Neural progenitor cell (in vitro differentiated cells): Measurements from ENCODE around the gene APEH. TPM values are rescaled to one million over a fixed set of nuclear protein-coding genes. Genes with fewer than 3 reads are reported as not detected.

Source experiments
- DNase-seq: peaks from one replicate; pipeline ENCODE4 v3.0.0-alpha.2; 2016; ENCODE audit warnings: low spot score
- H2AFZ ChIP-seq: fragments of 200-600 bp; sonication (generic); replicated peaks from 2 replicates; pipeline ENCODE4 v1.6.1; 2016; ENCODE audit warnings: antibody characterized with exemption
- H3F3A ChIP-seq: fragments of 200-600 bp; sonication (generic); 2 replicates; pipeline ENCODE4 v1.6.1; 2016; ENCODE audit warnings: antibody characterized with exemption, low read depth
- H3K27ac ChIP-seq: fragments of 200-600 bp; sonication (generic); 2 replicates; pipeline ENCODE4 v1.5.1; 2016; ENCODE audit warnings: mild to moderate bottlenecking
- H3K27me3 ChIP-seq: fragments of 200-600 bp; sonication (generic); 2 replicates; pipeline ENCODE4 v1.6.1; 2016; ENCODE audit warnings: mild to moderate bottlenecking, moderate library complexity
- H3K36me3 ChIP-seq: fragments of 200-600 bp; sonication (generic); 2 replicates; pipeline ENCODE4 v1.5.1; 2016
- H3K4me1 ChIP-seq: fragments of 200-600 bp; sonication (generic); 2 replicates; pipeline ENCODE4 v1.6.1; 2016; ENCODE audit warnings: mixed run types
- H3K4me2 ChIP-seq: fragments of 200-600 bp; sonication (generic); 2 replicates; pipeline ENCODE4 v1.6.1; 2016
- H3K4me3 ChIP-seq: fragments of 200-600 bp; sonication (generic); 2 replicates; pipeline ENCODE4 v1.5.1; 2016
- H3K79me2 ChIP-seq: fragments of 200-600 bp; sonication (generic); 2 replicates; pipeline ENCODE4 v1.6.1; 2016; ENCODE audit warnings: low read depth
- H3K9ac ChIP-seq: fragments of 200-600 bp; sonication (generic); 2 replicates; pipeline ENCODE4 v1.6.1; 2016
- H3K9me3 ChIP-seq: fragments of 200-600 bp; sonication (generic); 2 replicates; pipeline ENCODE4 v1.5.1; 2016; ENCODE audit warnings: low read depth
- H4K20me1 ChIP-seq: fragments of 200-600 bp; sonication (generic); 2 replicates; pipeline ENCODE4 v1.6.1; 2016; ENCODE audit warnings: low read depth
- H3K27ac Mint-ChIP-seq: 3 replicates; pipeline ENCODE4 v1.8.0; 2021; ENCODE audit warnings: mixed read lengths
- H3K27me3 Mint-ChIP-seq: 2 replicates; pipeline ENCODE4 v1.8.0; 2022; ENCODE audit warnings: low read depth, mild to moderate bottlenecking, inconsistent platforms, moderate library complexity, mixed read lengths; ENCODE audit not compliant: insufficient read depth
- H3K36me3 Mint-ChIP-seq: 3 replicates; pipeline ENCODE4 v1.8.0; 2021; ENCODE audit warnings: mixed read lengths
- H3K4me1 Mint-ChIP-seq: 3 replicates; pipeline ENCODE4 v1.8.0; 2021; ENCODE audit warnings: mixed read lengths
- H3K4me3 Mint-ChIP-seq: 3 replicates; pipeline ENCODE4 v1.8.0; 2021; ENCODE audit warnings: mild to moderate bottlenecking, moderate library complexity, mixed read lengths
- H3K9me3 Mint-ChIP-seq: 3 replicates; pipeline ENCODE4 v1.8.0; 2020; ENCODE audit warnings: mixed read lengths
- CTCF ChIP-seq: fragments of 200-600 bp; sonication (generic); IDR thresholded peaks from 2 replicates; pipeline ENCODE4 v1.5.1; 2017; ENCODE audit warnings: antibody characterized with exemption, mild to moderate bottlenecking
- EZH2 ChIP-seq: fragments of 200-600 bp; sonication (generic); IDR thresholded peaks from 2 replicates; pipeline ENCODE4 v1.6.1; 2017; ENCODE audit warnings: antibody characterized with exemption, mild to moderate bottlenecking, moderate library complexity
- EZH2phosphoT487 ChIP-seq: fragments of 200-600 bp; sonication (generic); IDR thresholded peaks from 2 replicates; pipeline ENCODE4 v1.6.1; 2017; ENCODE audit warnings: antibody characterized with exemption
- total RNA-seq: library from RNA; depleted of rRNA; stranded (reverse); fragments of >200 nt; gene quantifications from 2 replicates; pipeline ENCODE4 v1.2.3, GENCODE V29; 2015; ENCODE audit warnings: low replicate concordance

Gene APEH
- 132 and 160 TPM in 2 replicates for total RNA-seq

- H3K27me3 Mint-ChIP-seq = peaks cover 2% of the 10 kb centered on the region
- Histone ChIP-seq H3K27ac (peak within 1 kb of the TSS; percentile 83), H3K36me3 (no peaks in the 10 kb centered on the region)
These were observed at the start of gene APEH for GRCh38 chr3:49673715-49674496. APEH (plus strand) TSS chr3:49674351; CDS start chr3:49674402, 51 bp downstream.

GRCh38 chr3:49625071-49625470 is 49.1 kb upstream of the APEH start:
- Histone ChIP-seq H3K27me3 (no peaks in the 10 kb centered on the region), H3F3A (no peaks in the 10 kb centered on the region), H3K4me2 (no peak overlapping the region), H3K79me2 (no peaks in the 10 kb centered on the region), H3K9me3 (no peaks in the 10 kb centered on the region), H2AFZ (no peak overlapping the region), H3K36me3 (no peaks in the 10 kb centered on the region), H3K4me1 (no peaks in the 10 kb centered on the region), H3K9ac (no peak overlapping the region), H3K4me3 (no peak overlapping the region), H4K20me1 (no peaks in the 10 kb centered on the region), H3K27ac (no peak overlapping the region)
- H3K27ac Mint-ChIP-seq = no peak overlapping the region
- H3K9me3 Mint-ChIP-seq = no peaks in the 10 kb centered on the region
- DNase-seq = no peak
- TF ChIP-seq EZH2 (no peak), EZH2phosphoT487 (no peak), CTCF (no peak)
- no peaks in the 10 kb centered on the region for H3K4me1 Mint-ChIP-seq
- H3K27me3 Mint-ChIP-seq = peaks cover 10% of the 10 kb centered on the region
- peaks cover 6% of the 10 kb centered on the region for H3K36me3 Mint-ChIP-seq
- no peak overlapping the region for H3K4me3 Mint-ChIP-seq

More at GRCh38 chr3:49673715-49674496, at the start of gene APEH:
- Mint-ChIP-seq H3K9me3 (no peaks in the 10 kb centered on the region), H3K4me3 (peak within 1 kb of the TSS; percentile 95), H3K4me1 (peaks cover 21% of the 10 kb centered on the region), H3K27ac (peak within 1 kb of the TSS; percentile 96), H3K36me3 (peaks cover 3% of the 10 kb centered on the region)
- Histone ChIP-seq H3K27me3 (no peaks in the 10 kb centered on the region), H3F3A (peaks cover 17% of the 10 kb centered on the region), H3K4me3 (peak within 1 kb of the TSS; percentile 81), H3K4me1 (peaks cover 8% of the 10 kb centered on the region), H3K4me2 (peak within 1 kb of the TSS; percentile 94), H2AFZ (peak within 1 kb of the TSS; percentile 54), H3K9ac (peak within 1 kb of the TSS; percentile 46), H3K79me2 (peaks cover 24% of the 10 kb centered on the region), H3K9me3 (no peaks in the 10 kb centered on the region), H4K20me1 (peaks cover 21% of the 10 kb centered on the region)
- TF ChIP-seq EZH2phosphoT487 (no peak), CTCF (no peak), EZH2 (no peak)
- DNase-seq = peak; percentile 99

GRCh38 chr3:49626101-49626581 is 48.0 kb upstream of the APEH start:
- H3K4me3 Mint-ChIP-seq = no peak overlapping the region
- no peak overlapping the region for H3K27ac ChIP-seq
- no peak overlapping the region for H3K9ac ChIP-seq
- peaks cover 11% of the 10 kb centered on the region for H3K36me3 Mint-ChIP-seq
- no peaks in the 10 kb centered on the region for H3K36me3 ChIP-seq
- no peaks in the 10 kb centered on the region for H3K9me3 ChIP-seq
- TF ChIP-seq CTCF (no peak), EZH2 (no peak), EZH2phosphoT487 (no peak)
- no peak overlapping the region for H3K4me2 ChIP-seq
- no peaks in the 10 kb centered on the region for H4K20me1 ChIP-seq
- no peak overlapping the region for H2AFZ ChIP-seq
- no peak for DNase-seq
- H3K4me1 ChIP-seq = no peaks in the 10 kb centered on the region
- H3K27me3 Mint-ChIP-seq = peaks cover 7% of the 10 kb centered on the region
- H3K27ac Mint-ChIP-seq = peak overlapping the region; percentile 82
- H3K4me3 ChIP-seq = no peak overlapping the region
- H3K79me2 ChIP-seq = no peaks in the 10 kb centered on the region
- H3K27me3 ChIP-seq = no peaks in the 10 kb centered on the region
- peaks cover 5% of the 10 kb centered on the region for H3K9me3 Mint-ChIP-seq
- H3F3A ChIP-seq = no peaks in the 10 kb centered on the region
- no peaks in the 10 kb centered on the region for H3K4me1 Mint-ChIP-seq
